Stimulated activated CD4-positive, alpha-beta T cell treated with anti-CD3 and anti-CD28 coated beads, Interleukin-2, amount 100 ng/mL, for 48 hours (primary cell): Measurements from ENCODE around the gene SNX25.
"Not testable (repeated sequence)": the region's sequence is repeated elsewhere in the genome, so short reads cannot be mapped to it uniquely, and the experiment has no call there.

Source experiments
- DNase-seq, 2 donors: peaks; one replicate each; pipeline ENCODE4 v3.0.0-alpha.2; 2020

The SNX25 gene

GRCh38 chr4:185307136-185307950 is 97.9 kb downstream of the SNX25 start:
- no peak for DNase-seq

DNA sequence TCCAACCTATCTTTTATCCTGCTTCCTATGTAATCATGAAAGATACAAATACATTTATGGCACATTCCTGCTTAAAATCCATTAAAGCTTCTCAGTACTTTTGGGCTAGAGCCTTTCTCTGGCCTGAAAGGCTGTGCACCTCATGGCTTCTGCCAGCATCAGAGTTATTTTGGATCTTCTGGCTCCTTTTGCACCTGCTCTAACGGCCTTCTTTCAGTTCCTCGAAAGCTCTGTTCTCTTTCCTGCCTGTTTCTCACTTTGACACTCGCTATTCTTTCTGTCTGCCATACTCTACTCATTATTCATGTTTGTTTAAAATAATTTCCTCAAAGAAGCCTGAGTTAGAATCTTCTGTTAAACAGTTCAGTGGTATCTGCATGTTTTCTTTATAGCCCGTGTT is 100.4 kb downstream of the SNX25 start:
- DNase-seq, result no peak

DNA sequence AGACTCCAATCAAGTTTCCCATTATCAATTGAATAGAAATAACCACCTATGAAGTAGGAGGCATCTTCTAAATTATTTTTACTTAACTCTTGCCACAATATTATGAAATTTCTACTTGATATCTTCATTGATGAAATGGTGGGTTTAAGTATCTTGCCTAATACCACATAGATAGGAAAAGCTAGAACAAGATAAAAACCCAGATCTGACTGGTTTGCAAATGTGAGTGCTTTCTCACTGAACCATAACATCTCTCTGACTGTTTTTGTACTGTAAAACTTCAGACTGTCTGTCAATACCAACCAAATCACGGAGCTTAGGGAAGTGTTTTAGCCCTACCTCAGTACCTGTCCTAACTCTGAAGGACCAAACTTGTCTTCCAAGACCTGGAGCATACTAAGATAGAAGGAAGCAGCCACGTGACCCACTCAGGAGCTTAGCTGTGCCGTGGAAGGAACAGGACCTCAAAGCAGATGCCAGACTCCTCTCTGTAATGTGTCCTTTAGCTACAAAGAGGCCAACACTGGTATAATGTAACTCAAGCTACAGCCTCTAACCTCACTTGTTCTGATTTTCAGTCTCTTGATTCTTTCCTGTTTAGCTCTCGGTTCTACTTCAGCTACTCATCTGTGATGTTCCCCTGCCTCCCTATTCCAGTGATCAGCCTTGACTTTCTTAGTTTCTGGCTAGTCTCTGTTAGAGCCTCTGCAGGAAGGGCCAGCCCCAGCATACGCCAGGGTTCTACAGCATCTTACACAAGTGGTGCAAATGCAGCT is 101.9 kb downstream of the SNX25 start:
- no peak for DNase-seq

DNA sequence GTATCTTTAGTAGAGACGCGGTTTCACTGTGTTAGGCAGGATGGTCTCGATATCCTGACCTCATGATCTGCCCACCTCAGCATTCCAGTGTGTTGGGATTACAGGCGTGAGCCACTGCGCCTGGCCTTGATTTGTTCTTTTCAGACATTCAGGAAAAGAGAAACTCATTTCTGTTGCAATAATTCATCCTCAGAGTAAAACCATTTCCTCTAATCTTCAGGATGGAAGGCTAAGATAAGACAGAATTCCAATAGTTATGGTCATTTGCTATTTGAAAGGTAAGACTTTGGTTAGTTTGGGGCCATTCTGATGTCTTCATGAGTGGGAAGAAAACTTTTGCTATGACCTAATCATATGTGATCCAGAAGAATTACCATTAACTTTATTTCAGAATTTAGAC is 103.3 kb downstream of the SNX25 start:
- no peak for DNase-seq

- not testable (repeated sequence) for DNase-seq
Measured at GRCh38 chr4:185317462-185317861, 108.1 kb downstream of the SNX25 start.

DNA sequence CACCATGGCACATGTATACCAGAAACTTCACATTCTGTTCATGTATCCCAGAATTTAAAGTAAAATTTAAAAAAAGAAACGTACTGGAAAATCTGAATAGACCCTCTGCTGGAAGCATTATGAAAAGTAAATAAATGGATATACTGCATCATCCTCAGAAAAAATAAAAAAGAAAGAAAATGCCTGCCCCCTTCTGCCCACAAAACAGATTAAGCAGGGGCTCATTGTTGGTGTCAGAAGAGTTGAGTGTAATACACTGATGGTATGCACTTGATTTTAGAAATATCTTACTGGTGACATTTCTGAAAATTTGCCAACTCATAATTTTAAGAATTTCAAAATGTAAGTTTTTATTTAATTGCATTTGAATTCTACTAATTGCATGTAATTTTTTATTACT is 108.5 kb downstream of the SNX25 start:
- no peak for DNase-seq

- no peak for DNase-seq
Measured at GRCh38 chr4:185318679-185319078, 109.3 kb downstream of the SNX25 start.

DNA sequence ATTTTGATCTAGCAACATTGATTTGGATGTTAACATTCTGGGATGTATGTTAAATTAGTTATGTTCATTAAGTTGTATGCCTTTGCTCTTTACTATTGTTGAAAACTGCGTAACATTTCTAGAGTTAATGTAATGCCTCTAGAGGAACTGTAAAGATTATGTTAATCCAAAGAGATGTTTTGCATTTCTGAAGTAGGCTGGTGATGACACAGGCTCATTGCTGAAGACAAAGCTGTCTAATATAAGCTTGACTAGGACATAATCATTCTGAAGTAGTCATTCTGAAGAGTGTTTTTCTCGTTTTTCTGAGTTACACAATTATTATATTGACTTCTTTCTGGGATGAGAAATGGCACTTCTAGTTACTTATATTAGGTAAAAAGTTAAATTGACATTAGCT is 113.4 kb downstream of the SNX25 start:
- DNase-seq, result no peak

DNA sequence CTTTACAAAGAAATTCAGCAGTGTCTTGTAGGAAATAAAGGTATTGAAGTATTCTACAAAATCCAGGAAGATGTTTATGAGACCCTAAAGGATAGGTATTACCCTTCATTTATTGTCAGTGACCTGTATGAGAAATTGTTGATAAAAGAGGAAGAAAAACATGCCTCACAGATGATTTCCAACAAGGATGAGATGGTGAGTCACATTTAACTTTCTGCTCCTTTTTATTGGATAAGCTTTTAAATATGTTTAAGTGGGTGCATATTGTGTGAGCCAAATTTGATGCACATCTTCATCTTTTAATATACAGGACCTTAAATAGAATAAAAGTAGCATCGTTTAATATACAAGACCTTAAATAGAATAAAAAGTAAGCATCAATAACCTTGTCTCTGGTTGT is 114.2 kb downstream of the SNX25 start:
- DNase-seq, result no peak

- DNase-seq, result not testable (repeated sequence)
Measured at GRCh38 chr4:185324361-185324760, 115.0 kb downstream of the SNX25 start.

DNA sequence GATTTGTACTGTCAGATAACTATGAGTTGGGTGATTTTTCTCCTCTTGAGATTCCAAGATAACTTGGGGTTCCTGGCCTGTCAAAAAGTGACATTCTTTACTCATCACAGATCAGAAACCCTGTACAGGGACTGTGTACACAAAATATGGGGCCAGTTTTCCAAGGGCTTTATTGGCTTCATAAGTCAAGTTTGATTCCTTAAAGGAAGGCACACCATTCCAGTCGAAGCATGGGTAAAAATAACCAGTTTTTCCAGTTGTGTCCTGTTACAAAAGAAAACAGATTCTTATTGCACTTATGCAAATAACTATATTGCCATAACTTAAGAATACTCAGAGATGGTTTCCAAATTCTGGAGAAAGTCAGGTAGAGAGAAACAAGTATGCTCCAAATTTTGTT is 116.3 kb downstream of the SNX25 start:
- DNase-seq, result not testable (repeated sequence)

GRCh38 chr4:185328586-185328985 is 119.2 kb downstream of the SNX25 start:
- DNase-seq, result no peak

DNA sequence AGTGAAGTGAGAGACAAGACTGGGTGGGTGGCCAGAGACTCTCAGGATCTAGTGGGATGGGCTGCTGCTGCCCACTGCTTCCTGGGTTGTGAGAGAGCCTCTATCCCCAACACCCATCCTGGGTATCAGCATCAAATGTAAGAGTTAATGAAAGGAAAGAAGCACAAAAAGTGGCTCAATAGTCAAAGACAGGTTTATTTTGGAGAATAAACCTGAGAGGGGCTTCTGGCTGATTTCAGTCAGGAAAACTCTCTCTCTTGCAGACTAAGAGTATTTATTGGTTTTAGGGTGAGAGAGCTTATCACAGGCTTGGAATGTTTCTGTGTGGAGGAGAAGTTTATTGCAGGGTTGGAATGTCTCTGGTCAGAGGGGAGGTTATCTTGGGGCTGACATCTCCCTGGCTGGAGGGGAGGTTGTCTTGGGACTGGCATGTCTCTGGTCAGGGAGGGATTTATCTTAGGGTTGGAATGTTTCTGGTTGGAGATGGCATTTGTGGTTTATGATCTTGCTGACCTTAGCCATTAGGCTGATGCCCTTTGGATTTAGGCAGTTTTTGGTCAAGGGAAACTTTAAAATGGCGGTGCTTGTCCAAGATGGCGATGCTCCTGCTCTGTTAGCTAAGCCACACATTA is 120.6 kb downstream of the SNX25 start:
- DNase-seq, result not testable (repeated sequence)

GRCh38 chr4:185332575-185333464 is 123.4 kb downstream of the SNX25 start:
- no peak for DNase-seq

GRCh38 chr4:185334326-185334725 is 124.9 kb downstream of the SNX25 start:
- DNase-seq, result no peak

GRCh38 chr4:185335579-185335978 is 126.2 kb downstream of the SNX25 start:
- DNase-seq, result no peak

DNA sequence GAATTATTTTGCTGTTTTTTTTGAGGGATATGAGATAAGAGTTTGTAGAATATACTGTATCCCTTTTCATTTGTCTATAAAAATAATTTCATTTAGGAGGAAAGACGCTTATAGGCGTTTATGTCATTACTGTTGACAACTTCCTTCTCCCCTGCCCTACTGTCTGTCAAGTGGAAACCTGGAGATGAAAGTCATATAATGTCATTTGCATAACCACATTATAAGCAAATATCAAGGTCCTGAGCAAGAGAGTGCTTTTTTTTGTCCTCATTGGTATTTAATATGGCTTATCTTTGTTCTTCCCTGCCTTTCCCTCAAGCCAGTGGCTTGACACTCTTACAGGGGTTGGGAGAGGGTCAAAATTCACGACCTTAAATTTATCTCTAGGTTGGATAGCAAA is 130.5 kb downstream of the SNX25 start:
- DNase-seq, result no peak

DNA sequence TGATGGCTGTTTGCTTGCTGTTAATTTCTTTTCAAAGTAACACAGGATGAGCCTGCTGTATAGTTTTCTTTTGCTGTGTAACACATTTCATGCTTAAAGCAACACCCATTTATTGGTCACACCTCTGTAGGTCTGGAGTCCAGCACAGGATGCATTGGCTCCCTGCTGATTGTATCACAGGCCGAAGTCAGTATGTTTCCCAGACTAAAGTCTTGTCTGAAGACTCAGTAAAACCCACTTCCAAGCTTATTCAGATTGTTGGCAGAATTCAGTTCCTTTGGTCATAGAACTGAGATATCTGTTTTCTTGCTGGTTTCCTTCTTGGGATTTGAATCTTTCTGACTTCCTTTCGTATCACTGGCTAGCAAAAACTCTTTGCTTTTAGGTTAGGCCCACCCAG is 132.0 kb downstream of the SNX25 start:
- no peak for DNase-seq

DNA sequence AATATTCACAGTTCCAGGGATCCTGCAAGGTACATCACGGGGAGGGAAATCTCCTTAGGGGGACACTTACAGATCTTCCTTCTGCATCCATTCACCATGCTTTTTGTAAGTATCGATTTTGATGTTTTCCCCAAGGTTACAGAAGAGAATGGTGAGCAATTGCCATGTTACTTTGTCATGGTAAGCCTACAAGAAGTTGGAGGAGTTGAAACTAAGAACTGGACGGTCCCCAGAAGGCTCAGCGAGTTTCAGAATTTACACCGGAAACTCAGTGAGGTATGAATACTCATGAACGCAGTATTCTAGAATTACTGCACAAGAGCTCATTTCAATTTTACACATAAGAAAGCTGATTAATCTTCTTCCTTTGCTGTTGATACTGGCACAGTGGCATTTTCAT is 132.4 kb downstream of the SNX25 start:
- no peak for DNase-seq

DNA sequence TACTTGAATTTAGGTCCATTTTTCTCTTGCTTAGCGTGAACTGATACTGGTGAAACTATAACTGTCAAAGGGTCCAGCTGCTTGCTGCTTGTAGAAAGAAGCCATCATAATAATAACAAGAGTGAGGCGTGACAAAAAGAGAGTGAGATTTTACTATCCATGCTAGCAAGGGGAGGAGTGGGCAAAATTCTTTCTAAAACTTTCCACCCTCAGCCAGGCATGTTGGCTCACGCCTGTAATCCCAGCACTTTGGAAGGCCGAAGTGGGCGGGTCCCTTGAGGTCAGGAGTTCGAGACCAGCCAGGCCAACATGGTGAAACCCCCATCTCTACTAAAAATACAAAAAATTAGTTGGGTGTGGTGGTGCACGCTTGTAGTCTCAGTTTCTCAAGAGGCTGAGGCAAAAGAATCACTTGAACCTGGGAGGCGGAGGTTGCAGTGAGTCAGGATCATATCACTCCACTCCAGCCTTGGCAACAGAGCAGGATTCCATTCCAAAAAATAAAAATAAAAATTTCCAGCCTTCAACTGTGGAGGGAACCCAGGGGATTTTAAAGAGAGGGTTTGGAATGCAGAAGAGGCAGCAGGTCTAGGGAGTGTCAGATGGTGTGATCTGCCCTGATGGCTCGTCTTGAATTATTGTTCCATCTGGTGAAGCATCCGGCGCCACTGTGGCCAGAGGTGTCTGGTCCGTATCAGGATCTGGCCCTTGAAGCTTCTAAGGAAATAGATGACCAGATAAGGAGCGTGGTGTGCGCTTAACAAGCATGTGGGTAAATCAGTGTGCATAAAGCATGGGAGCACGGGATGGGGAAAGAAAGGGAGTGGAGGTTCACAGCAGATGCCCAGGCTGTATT is 134.6 kb downstream of the SNX25 start:
- DNase-seq, result no peak

DNA sequence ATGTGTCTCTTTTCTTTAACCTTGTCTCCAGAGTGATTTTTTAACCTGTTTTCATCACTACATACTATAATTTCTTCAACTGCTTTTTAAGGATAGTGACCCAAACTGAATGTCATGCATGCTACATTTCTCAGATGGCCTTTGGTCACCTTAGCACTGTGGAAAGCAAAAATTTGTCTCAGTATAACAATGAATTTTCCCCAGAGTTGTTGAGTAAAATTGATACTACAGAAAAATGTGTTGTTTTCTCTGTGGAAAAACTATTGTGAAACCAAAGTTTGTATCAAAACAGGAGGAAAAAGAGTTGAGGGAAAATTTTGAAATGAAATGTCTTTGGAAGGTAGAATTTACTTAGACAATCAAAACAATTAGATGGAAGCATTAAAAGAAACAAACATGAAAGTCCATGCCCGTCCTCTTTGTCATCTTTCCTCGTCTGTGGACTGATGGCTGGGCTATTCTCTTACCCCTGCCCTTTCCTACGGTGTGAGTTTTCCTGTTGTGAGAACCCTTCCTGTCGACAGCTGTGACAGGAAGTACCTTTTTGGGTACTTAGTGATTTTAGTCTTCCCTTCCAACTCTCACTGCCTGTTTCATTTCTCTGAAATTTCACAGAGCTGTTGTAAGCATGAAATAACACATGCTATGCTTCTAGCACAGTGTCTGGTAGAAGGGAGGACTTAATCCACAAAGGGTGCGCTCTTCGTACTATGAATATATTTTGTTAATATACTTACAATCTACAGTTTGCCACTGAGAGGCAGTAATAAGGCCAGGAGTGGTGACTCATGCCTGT is 135.5 kb downstream of the SNX25 start:
- DNase-seq, result no peak
